Measurements from ENCODE around the gene CPSF6. TPM values are rescaled to one million over a fixed set of nuclear protein-coding genes. Genes with fewer than 3 reads are reported as not detected.

CPSF6 gene
- total RNA-seq, 6 experiments from 2014 or later, result 54.1 to 66.1 (median 60.1) TPM

- H3K4me3 Mint-ChIP-seq, result no peak overlapping the region
- H3K9me3 Mint-ChIP-seq, result no peaks in the 10 kb centered on the region
- H3K36me3 Mint-ChIP-seq (ENCODE audit: low read depth), result peaks cover 7% of the 10 kb centered on the region
- TF ChIP-seq CTCF (IDR thresholded peaks at IDR 0.05), result no peak
- peak overlapping the region; percentile 59; the same call in 1 of the 2 replicates for H3K27ac Mint-ChIP-seq
- no peaks in the 10 kb centered on the region for H3K27me3 Mint-ChIP-seq (ENCODE audit: insufficient read depth)
- peak; percentile 30 for DNase-seq
- peaks cover 50% of the 10 kb centered on the region for H3K4me1 Mint-ChIP-seq (ENCODE audit: low read depth)
Measured at GRCh38 chr12:69252033-69252432, 12.7 kb downstream of the CPSF6 start.

GRCh38 chr12:69254046-69254445 is 14.7 kb downstream of the CPSF6 start:
- no peaks in the 10 kb centered on the region for H3K27me3 Mint-ChIP-seq (ENCODE audit: insufficient read depth)
- H3K4me1 Mint-ChIP-seq (ENCODE audit: low read depth), result peaks cover 40% of the 10 kb centered on the region
- peak overlapping the region; percentile 27; the same call in 1 of the 2 replicates for H3K27ac Mint-ChIP-seq
- no peak overlapping the region for H3K4me3 Mint-ChIP-seq
- no peaks in the 10 kb centered on the region for H3K9me3 Mint-ChIP-seq
- peaks cover 14% of the 10 kb centered on the region for H3K36me3 Mint-ChIP-seq (ENCODE audit: low read depth)
- peak; percentile 38 for DNase-seq
- TF ChIP-seq CTCF (IDR thresholded peaks at IDR 0.05), result peak; percentile 89

GRCh38 chr12:69254862-69255261 is 15.5 kb downstream of the CPSF6 start:
- no peaks in the 10 kb centered on the region for H3K9me3 Mint-ChIP-seq
- H3K36me3 Mint-ChIP-seq (ENCODE audit: low read depth), result peaks cover 13% of the 10 kb centered on the region; the same call in 1 of the 2 replicates
- no peak for DNase-seq
- H3K4me1 Mint-ChIP-seq (ENCODE audit: low read depth), result peaks cover 32% of the 10 kb centered on the region
- H3K4me3 Mint-ChIP-seq, result no peak overlapping the region
- no peaks in the 10 kb centered on the region for H3K27me3 Mint-ChIP-seq (ENCODE audit: insufficient read depth)
- TF ChIP-seq CTCF (IDR thresholded peaks at IDR 0.05), result no peak
- no peak overlapping the region for H3K27ac Mint-ChIP-seq

- H3K27me3 Mint-ChIP-seq (ENCODE audit: insufficient read depth), result no peaks in the 10 kb centered on the region
- TF ChIP-seq CTCF (IDR thresholded peaks at IDR 0.05), result no peak
- peaks cover 38% of the 10 kb centered on the region for H3K36me3 Mint-ChIP-seq (ENCODE audit: low read depth)
- H3K4me1 Mint-ChIP-seq (ENCODE audit: low read depth), result peaks cover 6% of the 10 kb centered on the region; the same call in 1 of the 2 replicates
- no peaks in the 10 kb centered on the region for H3K9me3 Mint-ChIP-seq
- no peak for DNase-seq
- no peak overlapping the region; the same call in 1 of the 2 replicates for H3K27ac Mint-ChIP-seq
- H3K4me3 Mint-ChIP-seq, result no peak overlapping the region
Measured at GRCh38 chr12:69258655-69259054, 19.3 kb downstream of the CPSF6 start.

- peaks cover 34% of the 10 kb centered on the region for H3K36me3 Mint-ChIP-seq (ENCODE audit: low read depth)
- H3K4me1 Mint-ChIP-seq (ENCODE audit: low read depth), result peaks cover 19% of the 10 kb centered on the region
- no peaks in the 10 kb centered on the region for H3K9me3 Mint-ChIP-seq
Measured at GRCh38 chr12:69262264-69262974, 23.1 kb downstream of the CPSF6 start.

More at GRCh38 chr12:69262264-69262974, 23.1 kb downstream of the CPSF6 start:
- no peak overlapping the region for H3K27ac Mint-ChIP-seq
- DNase-seq, result no peak
- H3K4me3 Mint-ChIP-seq, result no peak overlapping the region
- no peaks in the 10 kb centered on the region for H3K27me3 Mint-ChIP-seq (ENCODE audit: insufficient read depth)
- TF ChIP-seq CTCF (IDR thresholded peaks at IDR 0.05), result no peak
